ENCODE data around the gene VWDE.

The VWDE gene

GRCh38 chr7:12322903-12323300, 80.8 kb downstream of the VWDE start:
- Histone ChIP-seq H3K27me3 (ENCODE audit: control insufficient read depth, insufficient read depth, low read length) (no peaks in the 10 kb centered on the region), H3K4me2 (ENCODE audit: low read length) (no peak overlapping the region), H3K9me3 (replicated peaks; ENCODE audit: low read length) (no peaks in the 10 kb centered on the region), H3K36me3 (ENCODE audit: insufficient read depth, low read length) (no peaks in the 10 kb centered on the region), H3K4me3 (ENCODE audit: low read length) (no peak overlapping the region), H3K4me1 (ENCODE audit: control insufficient read depth, insufficient read depth, low read length) (no peaks in the 10 kb centered on the region), H3K9ac (ENCODE audit: low read depth, low read length) (no peak overlapping the region)

DNA sequence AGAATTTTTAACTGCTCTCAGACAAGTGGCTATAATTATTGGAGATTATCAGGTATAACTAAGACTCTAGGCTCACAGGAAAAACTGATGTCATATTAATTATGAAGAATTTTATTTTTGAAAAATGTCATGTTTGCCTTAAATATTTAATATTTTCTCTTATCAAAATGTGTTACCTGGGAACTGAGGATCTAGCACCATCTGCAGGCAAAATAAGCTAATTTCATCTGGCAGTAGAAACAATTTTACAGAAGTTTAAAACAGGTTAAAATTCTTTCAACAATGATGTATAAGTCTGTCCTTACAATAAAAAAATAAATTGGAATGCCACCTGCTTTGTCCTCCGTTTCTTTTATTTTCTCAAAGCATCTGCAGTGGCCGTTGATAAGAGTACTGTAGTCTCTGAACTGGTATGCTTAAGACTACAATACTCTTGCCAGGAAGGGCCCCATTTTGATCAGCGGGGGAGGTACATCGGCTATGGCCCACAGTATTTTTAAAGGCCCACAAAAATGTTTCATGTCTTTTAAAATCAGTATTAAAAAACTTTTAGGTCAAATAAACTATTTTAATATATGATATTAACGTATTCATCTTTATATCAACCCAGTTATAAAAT, 81.3 kb downstream of the VWDE start:
- no peak overlapping the region for H3K4me2 ChIP-seq (ENCODE audit: low read length)
- H3K4me1 ChIP-seq (ENCODE audit: control insufficient read depth, insufficient read depth, low read length) = no peaks in the 10 kb centered on the region
- H3K9ac ChIP-seq (ENCODE audit: low read depth, low read length) = no peak overlapping the region
- no peaks in the 10 kb centered on the region for H3K36me3 ChIP-seq (ENCODE audit: insufficient read depth, low read length)
- no peaks in the 10 kb centered on the region for H3K9me3 ChIP-seq (replicated peaks; ENCODE audit: low read length)
- H3K27me3 ChIP-seq (ENCODE audit: control insufficient read depth, insufficient read depth, low read length) = no peaks in the 10 kb centered on the region
- H3K4me3 ChIP-seq (ENCODE audit: low read length) = no peak overlapping the region

- no peak overlapping the region for H3K4me2 ChIP-seq (ENCODE audit: low read length)
- H3K9ac ChIP-seq (ENCODE audit: low read depth, low read length) = no peak overlapping the region
- no peak overlapping the region for H3K4me3 ChIP-seq (ENCODE audit: low read length)
- H3K4me1 ChIP-seq (ENCODE audit: control insufficient read depth, insufficient read depth, low read length) = no peaks in the 10 kb centered on the region
- H3K36me3 ChIP-seq (ENCODE audit: insufficient read depth, low read length) = no peaks in the 10 kb centered on the region
- H3K9me3 ChIP-seq (replicated peaks; ENCODE audit: low read length) = no peaks in the 10 kb centered on the region
- no peaks in the 10 kb centered on the region for H3K27me3 ChIP-seq (ENCODE audit: control insufficient read depth, insufficient read depth, low read length)
Measured at GRCh38 chr7:12320987-12321647, 82.5 kb downstream of the VWDE start.

- no peaks in the 10 kb centered on the region for H3K9me3 ChIP-seq (replicated peaks; ENCODE audit: low read length)
- H3K27me3 ChIP-seq (ENCODE audit: control insufficient read depth, insufficient read depth, low read length) = no peaks in the 10 kb centered on the region
- no peaks in the 10 kb centered on the region for H3K36me3 ChIP-seq (ENCODE audit: insufficient read depth, low read length)
- no peak overlapping the region for H3K4me2 ChIP-seq (ENCODE audit: low read length)
- no peak overlapping the region for H3K9ac ChIP-seq (ENCODE audit: low read depth, low read length)
- no peaks in the 10 kb centered on the region for H3K4me1 ChIP-seq (ENCODE audit: control insufficient read depth, insufficient read depth, low read length)
- no peak overlapping the region for H3K4me3 ChIP-seq (ENCODE audit: low read length)
Measured at GRCh38 chr7:12320241-12320986, 83.3 kb downstream of the VWDE start.

DNA sequence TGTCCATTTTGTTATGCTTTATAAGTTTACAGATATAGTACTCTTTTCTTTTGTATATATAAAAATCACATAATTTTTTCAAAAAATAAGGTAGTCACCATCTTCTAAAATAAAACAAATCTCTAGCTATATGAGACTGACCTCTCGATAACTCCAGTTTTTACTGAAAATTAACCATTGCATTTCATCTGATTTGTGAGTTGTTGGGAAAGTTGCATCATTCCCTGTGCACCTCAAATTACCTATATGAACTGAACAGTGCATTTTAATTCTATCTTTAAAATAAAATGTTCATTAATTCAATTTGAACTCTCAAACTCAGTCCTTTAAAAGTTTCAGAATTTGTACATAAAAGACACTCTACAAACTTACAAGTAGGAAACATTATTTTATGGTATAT, 86.0 kb downstream of the VWDE start:
- H3K36me3 ChIP-seq (ENCODE audit: insufficient read depth, low read length) = no peaks in the 10 kb centered on the region
- no peaks in the 10 kb centered on the region for H3K9me3 ChIP-seq (replicated peaks; ENCODE audit: low read length)
- H3K27me3 ChIP-seq (ENCODE audit: control insufficient read depth, insufficient read depth, low read length) = no peaks in the 10 kb centered on the region
- H3K4me3 ChIP-seq (ENCODE audit: low read length) = no peak overlapping the region
- no peak overlapping the region for H3K4me2 ChIP-seq (ENCODE audit: low read length)
- H3K4me1 ChIP-seq (ENCODE audit: control insufficient read depth, insufficient read depth, low read length) = no peaks in the 10 kb centered on the region
- no peak overlapping the region for H3K9ac ChIP-seq (ENCODE audit: low read depth, low read length)

DNA sequence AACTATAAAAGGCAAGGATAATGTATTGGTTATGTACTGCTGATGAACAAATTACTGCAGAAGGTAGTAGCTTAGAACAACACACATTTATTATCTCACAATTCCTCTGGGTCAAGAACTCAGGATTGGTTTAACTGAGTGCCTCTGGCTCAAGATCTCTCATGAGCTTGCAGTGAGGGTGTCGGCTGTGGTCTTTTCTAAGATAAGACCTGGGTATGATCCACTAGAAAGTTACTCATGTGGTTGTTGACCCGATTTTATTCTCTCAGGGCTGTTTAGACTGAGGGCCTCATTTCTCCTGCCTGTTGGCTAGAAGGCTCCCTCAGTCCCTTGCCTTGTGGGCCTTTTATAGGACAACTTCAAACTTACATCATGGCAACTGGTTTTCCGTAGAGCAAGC, 86.7 kb downstream of the VWDE start:
- no peaks in the 10 kb centered on the region for H3K27me3 ChIP-seq (ENCODE audit: control insufficient read depth, insufficient read depth, low read length)
- H3K4me3 ChIP-seq (ENCODE audit: low read length) = no peak overlapping the region
- H3K9me3 ChIP-seq (replicated peaks; ENCODE audit: low read length) = no peaks in the 10 kb centered on the region
- no peaks in the 10 kb centered on the region for H3K4me1 ChIP-seq (ENCODE audit: control insufficient read depth, insufficient read depth, low read length)
- H3K4me2 ChIP-seq (ENCODE audit: low read length) = no peak overlapping the region
- H3K9ac ChIP-seq (ENCODE audit: low read depth, low read length) = no peak overlapping the region
- H3K36me3 ChIP-seq (ENCODE audit: insufficient read depth, low read length) = no peaks in the 10 kb centered on the region

GRCh38 chr7:12315049-12315448, 88.6 kb downstream of the VWDE start:
- Histone ChIP-seq H3K9ac (ENCODE audit: low read depth, low read length) (no peak overlapping the region), H3K9me3 (replicated peaks; ENCODE audit: low read length) (no peaks in the 10 kb centered on the region), H3K4me2 (ENCODE audit: low read length) (no peak overlapping the region), H3K4me3 (ENCODE audit: low read length) (no peak overlapping the region), H3K36me3 (ENCODE audit: insufficient read depth, low read length) (no peaks in the 10 kb centered on the region), H3K27me3 (ENCODE audit: control insufficient read depth, insufficient read depth, low read length) (no peaks in the 10 kb centered on the region), H3K4me1 (ENCODE audit: control insufficient read depth, insufficient read depth, low read length) (no peaks in the 10 kb centered on the region)

GRCh38 chr7:12314199-12314598, 89.5 kb downstream of the VWDE start:
- no peaks in the 10 kb centered on the region for H3K36me3 ChIP-seq (ENCODE audit: insufficient read depth, low read length)

GRCh38 chr7:12305502-12305901, 98.2 kb downstream of the VWDE start:
- H3K9ac ChIP-seq (ENCODE audit: low read depth, low read length) = no peak overlapping the region
- no peaks in the 10 kb centered on the region for H3K9me3 ChIP-seq (replicated peaks; ENCODE audit: low read length)
- H3K27me3 ChIP-seq (ENCODE audit: control insufficient read depth, insufficient read depth, low read length) = no peaks in the 10 kb centered on the region
- H3K36me3 ChIP-seq (ENCODE audit: insufficient read depth, low read length) = no peaks in the 10 kb centered on the region
- H3K4me3 ChIP-seq (ENCODE audit: low read length) = no peak overlapping the region
- H3K4me2 ChIP-seq (ENCODE audit: low read length) = no peak overlapping the region
- H3K4me1 ChIP-seq (ENCODE audit: control insufficient read depth, insufficient read depth, low read length) = peaks cover 4% of the 10 kb centered on the region

More at GRCh38 chr7:12314199-12314598, 89.5 kb downstream of the VWDE start:
- H3K4me1 ChIP-seq (ENCODE audit: control insufficient read depth, insufficient read depth, low read length) = no peaks in the 10 kb centered on the region
- no peak overlapping the region for H3K4me2 ChIP-seq (ENCODE audit: low read length)
- no peak overlapping the region for H3K9ac ChIP-seq (ENCODE audit: low read depth, low read length)
- H3K27me3 ChIP-seq (ENCODE audit: control insufficient read depth, insufficient read depth, low read length) = no peaks in the 10 kb centered on the region
- H3K4me3 ChIP-seq (ENCODE audit: low read length) = no peak overlapping the region
- H3K9me3 ChIP-seq (replicated peaks; ENCODE audit: low read length) = no peaks in the 10 kb centered on the region

GRCh38 chr7:12303495-12303894, 100.2 kb downstream of the VWDE start:
- Histone ChIP-seq H3K27me3 (ENCODE audit: control insufficient read depth, insufficient read depth, low read length) (no peaks in the 10 kb centered on the region), H3K36me3 (ENCODE audit: insufficient read depth, low read length) (no peaks in the 10 kb centered on the region), H3K9ac (ENCODE audit: low read depth, low read length) (no peak overlapping the region), H3K4me3 (ENCODE audit: low read length) (no peak overlapping the region), H3K9me3 (replicated peaks; ENCODE audit: low read length) (no peaks in the 10 kb centered on the region), H3K4me1 (ENCODE audit: control insufficient read depth, insufficient read depth, low read length) (peaks cover 4% of the 10 kb centered on the region), H3K4me2 (ENCODE audit: low read length) (no peak overlapping the region)

DNA sequence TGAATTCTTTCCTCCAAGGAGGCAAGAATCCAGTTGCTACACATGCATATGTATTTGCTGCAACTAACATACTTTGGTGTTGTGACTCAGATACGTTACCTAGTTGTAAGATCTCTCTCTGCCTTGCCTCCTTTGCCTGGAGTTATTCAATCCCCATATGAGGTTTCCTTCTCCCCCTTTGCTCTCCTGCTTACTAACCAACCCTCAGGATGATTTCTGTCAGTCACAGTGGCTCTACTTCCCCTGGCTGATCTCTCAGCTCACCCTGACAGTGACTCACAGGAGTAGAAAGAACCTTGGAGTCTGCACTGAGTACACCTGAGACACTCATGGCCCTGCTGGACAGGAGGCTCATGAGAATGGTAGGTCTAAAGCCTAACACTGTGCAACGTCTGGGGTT, 100.6 kb downstream of the VWDE start:
- Histone ChIP-seq H3K27me3 (ENCODE audit: control insufficient read depth, insufficient read depth, low read length) (no peaks in the 10 kb centered on the region), H3K4me2 (ENCODE audit: low read length) (no peak overlapping the region), H3K9me3 (replicated peaks; ENCODE audit: low read length) (no peaks in the 10 kb centered on the region), H3K36me3 (ENCODE audit: insufficient read depth, low read length) (no peaks in the 10 kb centered on the region), H3K4me1 (ENCODE audit: control insufficient read depth, insufficient read depth, low read length) (peaks cover 4% of the 10 kb centered on the region), H3K9ac (ENCODE audit: low read depth, low read length) (no peak overlapping the region), H3K4me3 (ENCODE audit: low read length) (no peak overlapping the region)
